ENCODE data around the gene ZC3H4.
A peak's percentile ranks its signal among the peaks of the same experiment; 100 is the strongest.
"Not testable (repeated sequence)": the region's sequence is repeated elsewhere in the genome, so short reads cannot be mapped to it uniquely, and the experiment has no call there.

The ZC3H4 gene

GRCh38 chr19:47107953-47108746, 5.4 kb downstream of the ZC3H4 start:
- no peak for DNase-seq (ENCODE audit: low read depth)

GRCh38 chr19:47107202-47107952, 6.2 kb downstream of the ZC3H4 start:
- DNase-seq (ENCODE audit: low read depth) = peak; percentile 32

DNA sequence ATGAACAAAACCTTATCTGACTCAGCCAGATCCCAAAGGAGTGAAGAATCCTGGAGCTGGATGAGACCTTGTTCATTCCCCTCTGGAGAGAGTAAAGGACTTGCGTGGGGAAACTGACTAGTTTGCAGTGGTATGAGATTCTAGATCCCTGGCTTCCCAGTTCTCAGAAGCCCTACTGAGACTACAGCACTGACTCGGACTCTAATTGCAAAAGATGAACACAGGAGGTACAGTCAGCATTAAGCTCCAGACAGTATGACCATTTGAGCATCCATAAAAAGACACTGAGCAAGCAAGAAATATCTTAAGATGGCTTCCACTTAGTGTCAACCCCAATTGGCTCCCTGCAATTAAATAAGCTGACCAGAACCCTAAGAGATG, 6.8 kb downstream of the ZC3H4 start:
- no peak for DNase-seq (ENCODE audit: low read depth)

GRCh38 chr19:47105874-47106273, 7.7 kb downstream of the ZC3H4 start:
- DNase-seq (ENCODE audit: low read depth) = no peak

GRCh38 chr19:47104680-47105079, 8.9 kb downstream of the ZC3H4 start:
- DNase-seq (ENCODE audit: low read depth) = no peak

DNA sequence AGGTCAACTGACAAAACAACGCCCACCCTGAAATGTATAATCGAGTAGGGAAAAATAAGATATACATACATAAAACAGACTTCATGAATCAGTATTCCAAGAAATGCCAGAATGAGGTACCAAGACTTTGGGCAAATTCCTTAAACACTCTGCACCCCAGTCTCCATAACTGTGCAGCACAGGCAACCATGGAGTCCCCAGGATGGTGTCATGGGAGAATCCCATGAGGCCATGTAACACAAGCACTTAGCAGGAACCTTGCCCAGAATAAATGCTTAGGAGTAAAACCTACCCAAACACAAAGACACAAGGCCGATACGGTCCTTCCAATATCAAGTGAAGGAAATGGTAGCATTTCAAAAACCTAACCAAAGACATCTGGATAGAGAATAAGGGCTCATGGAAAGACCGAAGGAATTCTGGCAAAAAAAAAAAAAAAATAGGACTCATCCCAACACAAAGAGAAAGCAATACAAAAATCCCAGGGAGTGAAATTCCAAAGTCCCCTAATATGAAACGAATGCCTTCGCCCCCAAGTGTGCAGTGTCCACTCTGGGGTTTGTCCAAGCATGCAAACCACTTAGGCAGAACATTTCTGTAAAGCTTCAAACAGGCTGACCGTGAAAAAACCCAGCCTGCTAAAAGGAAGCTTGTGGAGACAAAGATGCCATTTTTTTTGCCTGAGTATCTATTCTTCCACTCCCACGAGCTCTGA, 11.1 kb downstream of the ZC3H4 start:
- no peak for DNase-seq (ENCODE audit: low read depth)

GRCh38 chr19:47101116-47101515, 12.5 kb downstream of the ZC3H4 start:
- DNase-seq (ENCODE audit: low read depth) = not testable (repeated sequence)

DNA sequence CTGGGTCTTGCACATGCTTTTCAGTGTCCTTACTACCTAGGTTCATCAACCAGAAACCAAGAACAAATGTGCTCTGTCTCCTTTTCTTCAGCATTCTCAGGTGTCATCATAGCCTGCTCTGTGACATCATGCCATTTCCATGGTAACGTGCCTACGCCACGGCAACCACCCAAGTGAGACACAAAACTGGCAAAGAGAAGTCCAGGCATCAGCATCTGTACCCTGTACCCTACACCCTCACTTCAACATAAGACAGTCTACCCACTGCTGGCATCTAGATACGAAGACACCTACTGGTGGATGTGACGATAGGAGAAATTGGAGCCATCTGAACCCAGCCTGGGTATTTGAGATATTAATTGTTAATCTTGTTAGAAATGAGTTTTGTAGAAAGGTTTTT, 13.3 kb downstream of the ZC3H4 start:
- DNase-seq (ENCODE audit: low read depth) = no peak

- no peak for DNase-seq (ENCODE audit: low read depth)
These were observed 14.0 kb downstream of the ZC3H4 start for GRCh38 chr19:47099576-47100050.

- DNase-seq (ENCODE audit: low read depth) = no peak
These were observed 15.0 kb downstream of the ZC3H4 start for GRCh38 chr19:47098608-47099007.

DNA sequence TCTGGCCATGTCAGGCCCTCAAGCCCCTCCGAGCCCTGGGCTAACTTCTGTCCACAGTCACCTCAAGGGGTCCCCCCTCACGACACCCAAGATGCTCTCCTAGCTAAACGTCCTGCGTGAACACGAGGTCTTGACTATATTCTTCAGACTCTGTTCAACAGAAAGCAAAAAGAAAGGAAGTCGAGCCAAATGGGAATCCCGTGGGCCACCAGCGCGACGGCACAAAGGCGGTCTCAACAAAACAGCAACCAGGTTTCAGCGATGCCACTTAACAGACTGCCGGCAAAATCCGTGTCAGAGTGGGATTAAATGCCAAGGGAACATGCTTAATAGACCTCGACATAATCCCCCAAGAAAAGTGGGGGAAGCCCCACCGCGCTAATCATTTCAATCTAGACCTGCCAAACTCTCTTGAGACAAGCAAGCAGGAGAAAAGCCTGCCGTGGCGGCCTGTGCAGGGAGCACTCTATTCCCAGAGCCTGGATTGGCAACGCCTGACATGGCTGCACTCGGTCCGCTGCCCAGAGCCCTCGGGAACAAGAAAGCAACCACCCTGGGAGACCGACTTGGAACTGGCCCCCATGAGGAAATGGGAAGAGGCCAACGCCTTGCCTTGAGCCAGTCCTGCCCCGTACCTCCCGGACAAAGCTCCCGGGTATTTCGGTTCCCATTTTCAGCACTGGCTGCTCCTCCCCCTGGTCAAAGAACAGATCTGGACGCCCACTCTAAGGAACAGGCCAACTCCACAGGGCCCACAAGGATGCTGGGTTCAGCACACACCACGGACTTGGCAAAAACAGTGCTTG, 16.0 kb downstream of the ZC3H4 start:
- no peak for DNase-seq (ENCODE audit: low read depth)

DNA sequence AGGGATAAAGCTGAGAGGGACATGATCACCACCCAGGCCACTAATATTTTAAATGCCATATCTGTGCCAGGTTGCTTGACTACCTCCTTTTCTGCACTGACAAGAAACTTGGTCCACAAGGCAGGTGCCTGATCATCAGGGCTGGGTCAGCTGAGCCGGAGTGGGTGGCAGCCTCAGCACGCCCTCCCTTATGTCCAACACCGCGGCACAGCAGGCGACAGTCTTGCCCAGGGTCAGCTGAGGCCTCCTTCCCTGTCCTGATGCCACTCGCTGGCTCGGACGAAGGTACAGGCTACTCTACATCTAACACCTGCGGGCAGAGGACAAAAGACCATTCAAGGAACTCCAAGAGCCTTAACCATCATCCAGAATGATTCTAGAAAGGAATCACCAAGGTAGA, 16.9 kb downstream of the ZC3H4 start:
- no peak for DNase-seq (ENCODE audit: low read depth)

DNA sequence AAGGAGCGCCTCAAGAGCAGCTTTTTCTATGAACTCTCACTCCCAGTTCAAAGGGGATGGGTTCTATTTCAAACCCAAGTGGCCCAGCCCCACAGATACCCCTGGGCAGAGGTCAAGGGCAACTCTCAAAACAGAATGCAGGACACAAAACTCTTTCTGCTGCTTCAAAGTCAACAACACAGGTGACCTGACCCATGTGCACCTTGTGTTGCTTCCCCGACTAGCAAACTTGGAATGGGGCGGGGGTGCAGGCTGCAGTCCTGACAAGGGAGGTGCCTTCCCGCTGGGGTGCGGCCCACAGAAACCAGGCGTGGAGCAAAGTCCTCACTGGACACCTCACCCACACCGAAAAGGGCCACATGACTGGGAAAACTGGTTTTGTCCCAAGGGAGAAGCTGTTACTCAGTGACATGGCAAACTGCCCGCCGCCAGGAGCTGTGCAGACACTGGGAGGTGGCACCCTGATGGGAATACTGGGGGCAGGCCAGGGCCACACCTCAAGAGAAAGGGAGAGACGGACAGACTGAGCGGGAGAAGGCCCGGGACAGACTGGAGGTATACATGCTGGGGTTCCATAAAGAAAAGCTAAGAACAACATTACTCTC, 17.4 kb downstream of the ZC3H4 start:
- DNase-seq (ENCODE audit: low read depth) = no peak

DNA sequence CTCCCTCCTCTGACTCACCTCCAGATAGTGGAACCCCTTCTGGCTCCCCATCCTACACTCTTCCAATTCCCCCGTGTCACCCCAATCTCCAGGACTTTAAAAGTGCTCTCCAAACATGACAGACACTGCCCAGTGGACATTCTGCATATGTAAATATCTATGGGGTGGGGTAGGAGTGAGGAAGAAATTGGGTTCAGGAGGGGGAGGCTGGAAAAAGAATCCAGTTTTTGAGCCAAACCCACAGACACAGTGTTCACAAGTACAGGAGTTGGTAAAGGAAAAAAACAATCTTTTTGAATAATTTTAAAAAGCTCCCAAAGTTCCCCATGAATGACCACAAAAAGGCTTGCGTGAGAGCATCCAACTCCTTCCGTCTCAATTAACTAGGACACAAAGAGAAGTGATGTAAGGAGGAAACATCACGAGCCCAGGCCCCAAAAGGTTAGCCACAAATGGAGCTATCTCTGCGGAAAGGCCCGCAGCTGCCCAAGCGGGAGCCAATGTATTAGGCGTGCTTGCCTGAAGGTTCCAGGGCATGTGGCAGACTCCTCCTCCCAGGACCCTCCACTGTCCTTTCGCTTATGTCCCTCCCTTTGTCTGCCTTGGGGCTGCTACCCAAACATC, 18.0 kb downstream of the ZC3H4 start:
- DNase-seq (ENCODE audit: low read depth) = no peak

- no peak for DNase-seq (ENCODE audit: low read depth)
These were observed 18.8 kb downstream of the ZC3H4 start for GRCh38 chr19:47094557-47095475.

DNA sequence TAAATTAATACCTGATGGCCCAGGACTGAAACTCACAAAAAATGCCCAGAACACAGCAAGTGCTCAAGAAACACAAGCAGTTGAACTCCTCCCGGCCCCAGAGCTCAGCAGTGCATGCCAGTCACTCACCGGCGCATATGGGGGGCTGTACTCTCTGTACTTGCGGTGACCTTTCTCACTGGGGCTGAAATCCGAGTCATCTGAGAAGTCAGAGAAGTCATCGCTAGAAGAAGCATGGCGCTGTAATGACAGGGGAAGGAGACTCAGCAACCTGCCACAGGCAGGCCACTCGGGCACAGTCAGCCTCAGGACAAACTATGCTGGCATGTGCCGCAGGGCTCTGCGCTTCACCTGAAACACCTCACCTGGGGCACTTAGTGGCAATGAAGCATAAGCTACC, 19.7 kb downstream of the ZC3H4 start:
- DNase-seq (ENCODE audit: low read depth) = no peak

GRCh38 chr19:47093254-47093653, 20.3 kb downstream of the ZC3H4 start:
- DNase-seq (ENCODE audit: low read depth) = no peak

GRCh38 chr19:47089767-47090350, 23.7 kb downstream of the ZC3H4 start:
- DNase-seq (ENCODE audit: low read depth) = no peak

DNA sequence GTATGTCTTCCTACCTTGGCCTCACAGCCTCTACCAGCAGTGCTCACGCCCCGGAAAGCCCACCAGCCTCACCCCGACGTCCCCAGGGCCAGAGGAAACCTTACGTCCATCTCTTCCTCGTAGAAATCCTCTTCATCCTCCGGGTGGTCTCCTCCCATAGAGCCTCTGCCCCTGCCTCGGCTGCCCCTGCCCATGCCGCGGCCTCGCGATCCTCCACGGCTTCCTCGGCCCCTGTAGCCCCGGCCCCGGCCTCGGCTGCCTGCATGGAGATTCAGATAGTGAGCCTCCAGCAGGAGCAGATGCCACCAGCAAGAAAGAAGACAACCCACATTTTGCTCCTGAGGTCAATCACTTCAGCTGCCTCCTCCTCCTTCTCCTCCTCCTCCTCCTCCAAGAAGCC, 27.3 kb downstream of the ZC3H4 start:
- no peak for DNase-seq (ENCODE audit: low read depth)

Measured in activated gamma-delta T cell treated with anti-CD3 and anti-CD28 coated beads, Interleukin-2, amount 50 U/mL, for 16 hours (primary cell).